RPMI7951 (cell line): Measurements from ENCODE around the gene IRAK1BP1. TPM values are rescaled to one million over a fixed set of nuclear protein-coding genes. Genes with fewer than 3 reads are reported as not detected.
"Not testable (repeated sequence)": the region's sequence is repeated elsewhere in the genome, so short reads cannot be mapped to it uniquely, and the experiment has no call there.

ENCODE experiments used
- DNase-seq: peaks from one replicate; pipeline ENCODE4 v3.0.0-alpha.2; 2012; ENCODE audit warnings: low read depth
- total RNA-seq: library from RNA; depleted of rRNA; stranded (reverse); fragments of >200 nt; shearing (Covaris generic); gene quantifications from 2 replicates; pipeline ENCODE4 v1.2.3, GENCODE V29; 2014; rRNA removed

IRAK1BP1 gene
- total RNA-seq: 5.3 and 5.4 TPM in 2 replicates

GRCh38 chr6:78867370-78868040 is at the start of gene IRAK1BP1:
Gene IRAK1BP1, plus strand, starts transcription at chr6:78867551. Its CDS starts 26 bp downstream, at chr6:78867577.
- DNase-seq: peak; percentile 78

DNA sequence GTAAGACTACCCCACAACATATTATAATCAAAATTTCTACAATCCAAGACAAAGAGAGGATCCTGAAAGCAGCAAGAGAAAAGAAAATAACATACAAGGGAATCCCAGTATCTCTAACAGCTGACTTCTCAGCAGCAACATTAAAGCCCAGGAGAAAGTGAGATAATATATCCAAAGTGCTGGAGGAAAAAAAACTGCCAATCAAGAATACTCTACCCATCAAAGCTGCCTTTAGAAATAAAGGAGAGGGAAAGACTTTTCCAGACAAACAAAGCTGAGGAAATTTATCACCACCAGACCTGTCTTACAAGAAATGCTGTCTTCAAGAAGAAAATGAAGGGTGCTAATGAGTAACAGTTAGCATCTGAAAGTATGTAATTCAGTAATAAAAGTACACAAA is 43.3 kb upstream of the IRAK1BP1 start:
- no peak for DNase-seq

DNA sequence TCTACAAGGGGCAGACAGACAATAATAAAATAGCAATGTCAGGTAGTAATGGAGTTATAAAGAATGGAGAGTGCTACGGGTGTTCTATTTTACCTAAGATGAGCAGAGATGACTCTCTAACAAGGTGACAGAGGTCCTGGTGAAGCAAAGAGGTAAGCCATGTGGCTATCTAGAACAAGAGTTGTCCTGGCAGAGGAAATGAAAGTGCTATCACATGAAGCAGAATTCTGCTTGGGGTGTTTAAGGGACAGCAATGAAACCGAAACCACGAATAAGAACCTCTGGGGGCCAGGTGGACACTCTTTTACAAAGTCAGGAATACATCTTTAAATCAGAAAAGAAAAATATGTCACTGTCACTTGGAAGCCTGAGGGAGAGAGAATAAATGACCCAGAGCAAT is 37.9 kb upstream of the IRAK1BP1 start:
- DNase-seq: peak; percentile 16

- no peak for DNase-seq
These were observed 36.5 kb upstream of the IRAK1BP1 start for GRCh38 chr6:78830805-78831204.

DNA sequence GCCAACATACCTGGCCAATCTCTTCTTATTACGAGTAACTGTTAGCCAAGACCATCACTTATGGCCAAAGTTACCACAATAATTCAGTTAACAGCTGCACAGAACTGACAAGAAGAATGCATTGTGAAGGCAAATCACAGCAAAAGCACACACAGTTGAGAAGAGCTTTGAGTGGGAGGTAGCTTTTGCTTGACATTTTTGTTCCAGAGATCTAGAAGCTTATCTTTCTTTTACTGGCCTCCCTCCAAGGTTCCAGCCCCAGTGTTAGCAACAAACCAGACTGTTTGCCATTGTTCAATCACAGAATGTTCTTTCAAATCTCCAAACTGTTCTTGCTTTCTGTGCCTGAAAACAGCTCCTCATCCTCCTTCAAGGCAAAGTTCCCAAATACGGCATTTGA is 35.9 kb upstream of the IRAK1BP1 start:
- no peak for DNase-seq

GRCh38 chr6:78832091-78832808 is 35.1 kb upstream of the IRAK1BP1 start:
- DNase-seq: no peak

- DNase-seq: peak; percentile 17
These were observed 31.5 kb upstream of the IRAK1BP1 start for GRCh38 chr6:78835817-78836216.

GRCh38 chr6:78836598-78836997 is 30.8 kb upstream of the IRAK1BP1 start:
- no peak for DNase-seq

DNA sequence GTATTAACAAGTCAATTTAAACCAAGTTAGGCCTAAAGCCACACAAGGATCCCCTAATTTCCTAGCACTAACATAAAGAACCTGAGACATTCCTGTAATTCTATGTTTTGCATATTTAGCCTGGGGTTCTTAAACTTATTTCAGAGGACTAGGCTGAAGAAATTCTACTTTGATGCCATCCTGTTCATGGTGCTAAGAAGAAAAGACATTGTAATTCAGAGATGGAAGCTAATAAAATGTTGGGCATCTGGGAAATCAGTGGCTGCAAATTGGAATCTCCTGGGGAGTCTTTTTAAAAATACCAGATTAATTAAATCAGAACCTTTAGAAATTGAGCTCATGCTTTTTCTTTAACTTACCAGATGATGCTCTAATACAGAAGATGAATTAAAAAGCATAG is 26.2 kb upstream of the IRAK1BP1 start:
- DNase-seq: no peak

GRCh38 chr6:78842953-78843352 is 24.4 kb upstream of the IRAK1BP1 start:
- no peak for DNase-seq

DNA sequence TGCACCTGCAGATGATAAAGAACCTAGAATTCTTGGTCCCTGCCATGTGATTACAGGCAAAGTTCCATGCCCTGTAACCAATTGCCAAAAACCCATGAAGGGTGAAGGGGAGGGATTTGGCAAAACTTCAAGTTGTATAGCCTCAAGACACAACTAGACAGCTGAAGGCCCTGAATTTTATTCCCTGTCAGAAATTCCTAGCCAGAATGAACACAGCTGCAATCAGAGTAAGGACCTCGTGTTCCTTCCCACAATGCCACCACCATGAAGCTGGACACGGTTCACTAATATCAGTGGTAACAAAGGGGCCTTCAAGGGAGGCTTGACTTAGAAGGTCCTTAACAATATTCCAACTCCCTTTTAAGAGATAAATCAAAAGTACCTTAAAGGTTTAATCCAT is 22.5 kb upstream of the IRAK1BP1 start:
- DNase-seq: no peak

- no peak for DNase-seq
These were observed 21.8 kb upstream of the IRAK1BP1 start for GRCh38 chr6:78845567-78845966.

GRCh38 chr6:78850621-78851020 is 16.7 kb upstream of the IRAK1BP1 start:
- DNase-seq: no peak

DNA sequence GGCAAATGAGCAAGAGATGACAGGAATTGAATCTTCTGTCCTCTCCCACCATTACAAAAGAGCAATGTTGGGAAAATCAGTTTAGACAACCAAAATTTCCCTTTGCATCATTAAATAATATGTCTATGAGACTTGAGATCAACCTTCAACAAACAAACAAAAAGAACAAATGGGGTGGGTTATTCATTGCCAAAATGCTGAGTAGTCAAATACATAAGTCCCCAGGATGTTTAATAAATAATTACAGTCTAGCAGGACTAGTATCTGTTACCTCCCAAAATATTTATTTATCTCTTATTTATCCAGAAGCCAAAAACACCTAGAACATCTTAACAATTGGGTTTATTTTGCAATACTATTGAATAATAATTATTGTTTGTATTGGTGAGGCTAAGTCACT is 16.2 kb upstream of the IRAK1BP1 start:
- no peak for DNase-seq

GRCh38 chr6:78854546-78854945 is 12.8 kb upstream of the IRAK1BP1 start:
- DNase-seq: peak; percentile 3

GRCh38 chr6:78858339-78858938 is 8.9 kb upstream of the IRAK1BP1 start:
- not testable (repeated sequence) for DNase-seq

DNA sequence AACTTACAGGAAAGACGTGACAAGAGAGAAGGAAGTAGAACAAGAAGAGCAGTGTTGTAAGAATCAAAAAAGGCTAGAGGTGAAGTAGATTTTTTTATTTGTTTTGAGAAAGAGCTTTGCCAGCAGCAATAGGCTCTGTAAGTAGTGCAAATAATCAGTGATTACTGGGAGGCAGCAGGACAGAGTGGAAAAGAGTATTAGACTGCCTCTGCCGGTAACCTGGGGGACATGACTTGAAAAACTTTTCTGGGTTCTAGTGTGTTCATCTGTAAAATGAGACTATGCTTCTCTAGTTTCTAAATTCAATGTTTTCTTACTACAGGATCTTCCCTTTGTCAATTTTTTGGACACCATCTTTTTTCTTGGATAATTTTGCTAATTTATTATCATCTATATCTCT is 5.8 kb upstream of the IRAK1BP1 start:
- DNase-seq: no peak

DNA sequence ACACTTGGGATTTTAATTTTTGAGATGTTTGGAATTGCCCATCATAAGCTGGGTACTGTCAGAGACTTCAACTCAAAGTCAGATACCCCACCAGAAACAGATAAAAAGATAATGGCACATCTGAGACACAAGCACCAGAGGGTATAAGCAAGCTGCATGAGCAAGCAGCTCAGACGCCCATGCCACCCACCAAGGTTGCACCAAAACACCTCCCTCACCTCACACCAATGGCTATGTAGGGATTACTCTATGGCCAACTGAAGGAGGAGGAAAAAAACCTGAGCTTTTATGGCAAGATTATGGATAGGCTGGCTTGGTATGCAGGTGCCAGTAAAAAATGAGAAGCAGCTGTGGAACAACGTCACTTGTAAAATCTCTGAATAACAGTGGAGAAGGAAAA is 3.8 kb upstream of the IRAK1BP1 start:
- no peak for DNase-seq

DNA sequence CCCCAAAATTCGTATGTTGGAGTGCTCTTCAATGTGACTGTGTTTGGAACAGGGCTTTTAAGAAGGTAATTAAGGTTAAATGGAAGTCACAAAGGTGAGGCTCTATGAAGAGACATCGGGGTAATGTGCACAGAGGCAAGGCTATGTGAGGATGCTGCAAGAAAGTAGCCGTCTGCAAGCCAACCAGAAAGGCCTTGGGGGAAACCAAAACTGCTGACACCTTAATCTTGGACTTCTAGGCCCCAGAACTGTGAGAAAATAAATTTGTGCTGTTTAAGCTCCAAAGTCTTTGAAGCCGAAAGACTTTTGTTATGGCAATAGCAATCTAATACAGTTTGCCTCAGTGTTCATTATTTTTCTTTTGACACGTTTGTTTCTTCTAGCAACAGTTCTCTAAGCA is 2.4 kb upstream of the IRAK1BP1 start:
- DNase-seq: no peak

- no peak for DNase-seq
These were observed 356 bp upstream of the IRAK1BP1 start for GRCh38 chr6:78867020-78867369.

DNA sequence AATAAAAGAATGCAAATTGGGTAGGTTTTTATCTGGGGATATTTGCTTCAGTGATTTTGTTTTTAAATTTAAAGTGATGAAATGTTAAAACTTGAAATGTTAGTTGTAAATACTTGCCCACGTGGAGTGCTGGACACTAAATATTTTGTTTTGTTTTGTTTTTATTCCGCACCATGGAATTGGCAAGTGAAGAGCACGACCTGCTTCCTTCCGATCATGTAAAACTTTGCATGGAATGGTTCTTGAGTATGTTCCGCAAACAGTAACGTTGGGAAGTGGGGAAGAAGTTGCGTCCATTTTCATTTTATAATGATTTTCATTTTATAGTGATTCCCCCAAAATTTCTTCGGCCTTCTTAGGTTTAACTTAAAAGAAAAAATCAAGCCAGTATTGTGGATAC is 765 bp downstream of the IRAK1BP1 start:
- DNase-seq: no peak

GRCh38 chr6:78875505-78875904 is 8.2 kb downstream of the IRAK1BP1 start:
- no peak for DNase-seq

GRCh38 chr6:78883651-78884050 is 16.3 kb downstream of the IRAK1BP1 start:
- no peak for DNase-seq
